Hematopoietic multipotent progenitor cell treated with erythropoietin and hydrocortisone succinate and interleukin-3 and kit ligand, for 15 days (in vitro differentiated cells): ENCODE measurements around the gene PORCN.
"Not testable (repeated sequence)": the region's sequence is repeated elsewhere in the genome, so short reads cannot be mapped to it uniquely, and the experiment has no call there.

Experiments used
- DNase-seq: peaks from one replicate; pipeline ENCODE4 v3.0.0-alpha.2; 2015; ENCODE audit warnings: low spot score

The PORCN gene

DNA sequence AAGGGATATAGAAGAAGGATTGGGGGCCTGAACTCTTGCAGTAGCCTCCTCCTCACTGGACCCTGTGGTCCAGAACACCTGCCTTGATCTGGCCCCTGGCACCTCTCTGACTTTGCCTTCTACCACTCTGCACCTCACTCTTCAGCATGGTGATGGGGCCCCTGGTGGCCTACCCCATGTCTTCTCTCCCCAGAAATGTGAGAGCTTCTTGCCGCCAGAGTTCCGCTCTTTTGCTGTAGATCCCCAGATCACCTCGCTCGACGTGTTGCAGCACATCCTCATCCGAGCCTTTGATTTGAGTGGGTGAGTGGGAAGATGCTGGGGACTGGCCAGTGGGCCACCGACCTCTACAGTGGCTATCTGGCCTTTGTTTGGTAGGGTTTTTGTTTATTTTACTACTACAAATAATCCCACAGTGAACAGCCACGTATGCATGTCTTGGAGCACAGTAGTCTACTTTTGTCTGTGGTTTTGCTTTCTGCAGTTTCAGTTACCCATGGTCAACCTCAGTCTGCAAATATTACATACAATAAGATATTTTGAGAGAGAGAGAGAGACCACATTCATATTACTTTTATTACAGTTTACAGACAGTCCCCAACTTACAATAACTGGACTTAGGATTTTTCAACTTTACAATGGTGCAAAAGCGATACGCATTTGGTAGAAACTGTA lies 32.5 kb downstream of the PORCN start:
- no peak for DNase-seq

DNA sequence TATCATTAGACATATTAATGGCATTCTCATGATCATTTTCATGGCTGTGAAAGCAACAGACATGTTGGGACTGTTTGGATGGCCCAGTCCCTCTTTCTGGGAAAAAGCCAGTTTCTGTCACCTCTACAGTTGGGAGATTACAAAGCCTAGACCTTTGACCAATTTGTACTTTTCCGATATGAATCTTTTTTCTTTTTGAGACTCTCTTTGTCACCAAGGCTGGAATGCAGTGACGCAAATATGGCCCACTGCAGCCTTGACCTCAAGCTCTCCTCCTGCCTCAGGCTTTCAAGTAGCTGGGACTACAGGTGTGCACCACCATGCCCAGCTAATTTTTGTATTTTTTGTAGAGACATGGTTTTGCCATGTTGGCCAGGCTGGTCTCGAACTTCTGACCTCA lies 40.1 kb downstream of the PORCN start:
- no peak for DNase-seq

DNA sequence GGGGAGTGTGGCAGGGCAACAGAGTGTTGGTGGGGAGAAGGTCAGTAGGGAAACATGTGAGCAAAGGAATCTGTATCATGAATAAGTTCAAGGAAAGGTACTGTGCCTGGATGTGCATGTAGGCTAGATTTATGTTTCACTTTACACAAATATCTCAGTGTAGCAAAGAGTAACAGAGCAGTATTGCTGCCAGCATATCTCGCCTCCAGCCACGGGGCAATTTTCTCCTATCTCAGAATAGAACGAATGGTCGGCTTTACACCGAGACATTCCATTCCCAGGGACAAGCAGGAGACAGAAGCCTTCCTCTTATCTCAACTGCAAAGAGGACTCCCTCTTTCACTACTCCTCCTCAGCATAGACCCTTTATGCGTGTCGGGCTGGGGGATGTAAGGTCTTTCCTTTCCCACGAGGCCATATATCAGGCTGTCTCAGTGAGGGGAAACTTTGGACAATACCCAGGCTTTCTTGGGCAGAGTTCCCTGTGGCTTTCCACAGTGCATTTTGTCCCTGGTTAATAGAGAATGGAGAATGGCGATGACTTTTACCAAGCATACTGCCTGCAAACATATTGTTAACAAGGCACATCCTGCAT lies 47.0 kb downstream of the PORCN start:
- not testable (repeated sequence) for DNase-seq

DNA sequence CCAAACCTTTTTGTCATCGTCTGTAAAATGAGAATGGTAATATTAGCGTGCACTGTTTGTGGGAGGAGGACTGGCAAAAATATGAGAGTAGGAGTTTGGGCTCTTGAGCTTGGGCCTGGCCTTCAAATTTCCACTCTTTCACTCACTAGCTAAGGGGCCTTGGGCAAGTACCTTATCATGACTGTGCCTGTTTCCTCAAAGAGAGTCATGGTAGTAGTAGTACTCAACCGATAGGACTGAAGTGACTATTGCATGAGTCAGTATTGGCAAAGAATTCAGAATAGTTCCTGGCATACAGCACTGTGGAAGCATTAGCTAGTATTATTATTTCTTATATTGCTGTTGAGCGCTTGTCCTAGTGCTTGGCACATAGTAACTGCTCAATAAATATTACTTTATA lies 49.5 kb downstream of the PORCN start:
- DNase-seq = peak; percentile 18

DNA sequence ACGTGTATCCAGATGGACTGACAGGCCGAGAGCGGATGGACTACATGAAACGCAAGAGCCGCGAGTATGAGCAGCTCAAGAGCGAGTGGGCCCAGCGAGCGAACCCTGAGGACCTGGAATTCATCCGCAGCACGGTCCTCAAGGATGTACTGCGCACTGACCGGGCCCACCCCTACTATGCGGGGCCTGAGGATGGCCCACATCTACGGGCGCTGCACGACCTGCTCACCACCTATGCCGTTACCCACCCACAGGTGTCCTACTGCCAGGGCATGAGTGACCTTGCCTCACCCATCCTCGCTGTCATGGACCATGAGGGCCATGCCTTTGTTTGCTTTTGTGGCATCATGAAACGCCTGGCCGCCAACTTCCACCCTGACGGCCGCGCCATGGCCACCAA lies 50.8 kb downstream of the PORCN start:
- DNase-seq = no peak

DNA sequence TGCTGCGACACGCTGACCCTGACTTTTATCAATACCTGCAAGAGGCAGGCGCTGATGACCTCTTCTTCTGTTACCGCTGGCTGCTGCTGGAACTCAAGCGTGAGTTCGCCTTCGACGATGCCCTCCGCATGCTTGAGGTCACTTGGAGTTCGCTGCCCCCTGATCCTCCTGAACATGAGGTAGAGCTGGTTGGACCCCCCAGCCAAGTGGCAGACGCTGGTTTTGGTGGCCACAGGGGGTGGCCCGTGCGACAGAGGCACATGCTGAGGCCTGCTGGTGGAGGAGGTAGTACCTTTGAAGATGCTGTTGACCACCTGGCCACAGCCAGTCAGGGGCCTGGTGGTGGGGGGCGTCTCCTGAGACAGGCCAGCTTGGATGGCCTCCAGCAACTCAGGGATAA lies 51.3 kb downstream of the PORCN start:
- DNase-seq = no peak

DNA sequence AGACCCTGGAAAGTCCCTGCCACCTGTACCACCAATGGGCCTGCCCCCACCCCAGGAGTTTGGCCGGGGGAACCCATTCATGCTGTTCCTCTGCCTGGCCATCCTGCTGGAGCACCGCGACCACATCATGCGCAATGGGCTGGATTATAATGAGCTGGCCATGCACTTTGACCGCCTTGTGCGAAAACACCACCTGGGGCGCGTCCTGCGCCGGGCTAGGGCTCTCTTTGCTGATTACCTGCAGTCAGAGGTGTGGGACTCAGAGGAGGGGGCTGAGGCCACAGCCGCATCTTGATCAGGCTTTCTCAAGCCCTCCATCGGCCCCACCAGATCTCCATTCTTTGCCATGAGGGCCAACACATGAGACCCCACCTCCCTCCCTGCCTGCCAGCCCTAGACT lies 51.9 kb downstream of the PORCN start:
- no peak for DNase-seq

DNA sequence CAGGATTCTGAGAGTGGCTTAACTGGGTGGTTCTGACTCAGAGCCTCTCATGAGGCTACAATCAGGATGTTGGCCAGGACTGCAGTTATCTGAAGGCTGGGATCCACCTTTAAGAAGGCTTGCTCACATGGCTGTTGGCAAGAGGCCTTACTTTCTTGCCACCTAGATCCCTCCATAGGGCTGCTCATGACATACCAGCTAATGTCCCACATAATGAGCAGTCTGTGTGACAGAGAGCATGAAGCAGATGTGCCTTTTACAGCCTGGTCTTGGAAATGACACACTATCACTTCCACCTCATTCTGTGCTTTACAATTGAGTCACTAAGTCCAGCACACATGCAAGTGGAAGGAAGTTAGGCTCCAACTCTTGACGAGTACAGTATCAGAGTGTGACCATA lies 61.2 kb downstream of the PORCN start:
- no peak for DNase-seq
